Measurements from ENCODE around the gene JPT2.

DNA sequence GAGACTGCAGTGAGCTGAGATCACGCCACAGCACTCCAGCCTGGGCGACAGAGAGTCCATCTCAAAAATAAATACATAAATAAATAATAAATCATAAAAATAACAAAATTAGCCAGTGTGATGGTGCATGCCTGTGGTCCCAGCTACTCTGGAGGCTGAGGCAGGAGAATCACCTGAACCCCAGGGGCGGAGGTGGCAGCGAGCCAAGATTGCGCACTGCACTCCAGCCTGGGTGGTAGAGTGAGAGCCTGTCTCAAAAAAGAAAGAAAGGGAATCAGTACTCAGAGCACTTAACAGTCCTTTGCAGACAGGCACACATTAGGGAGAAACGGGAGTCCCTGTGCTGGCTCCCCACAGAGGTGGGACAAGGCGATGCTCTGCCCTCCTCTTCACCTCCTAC is 53.0 kb downstream of the JPT2 start:
- TF ChIP-seq, protein P1, sequence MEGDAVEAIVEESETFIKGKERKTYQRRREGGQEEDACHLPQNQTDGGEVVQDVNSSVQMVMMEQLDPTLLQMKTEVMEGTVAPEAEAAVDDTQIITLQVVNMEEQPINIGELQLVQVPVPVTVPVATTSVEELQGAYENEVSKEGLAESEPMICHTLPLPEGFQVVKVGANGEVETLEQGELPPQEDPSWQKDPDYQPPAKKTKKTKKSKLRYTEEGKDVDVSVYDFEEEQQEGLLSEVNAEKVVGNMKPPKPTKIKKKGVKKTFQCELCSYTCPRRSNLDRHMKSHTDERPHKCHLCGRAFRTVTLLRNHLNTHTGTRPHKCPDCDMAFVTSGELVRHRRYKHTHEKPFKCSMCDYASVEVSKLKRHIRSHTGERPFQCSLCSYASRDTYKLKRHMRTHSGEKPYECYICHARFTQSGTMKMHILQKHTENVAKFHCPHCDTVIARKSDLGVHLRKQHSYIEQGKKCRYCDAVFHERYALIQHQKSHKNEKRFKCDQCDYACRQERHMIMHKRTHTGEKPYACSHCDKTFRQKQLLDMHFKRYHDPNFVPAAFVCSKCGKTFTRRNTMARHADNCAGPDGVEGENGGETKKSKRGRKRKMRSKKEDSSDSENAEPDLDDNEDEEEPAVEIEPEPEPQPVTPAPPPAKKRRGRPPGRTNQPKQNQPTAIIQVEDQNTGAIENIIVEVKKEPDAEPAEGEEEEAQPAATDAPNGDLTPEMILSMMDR (IDR thresholded peaks at IDR 0.05; ENCODE audit: insufficient read depth, low read length, poor library complexity, severe bottlenecking): no peak
- TF ChIP-seq EZH2phosphoT487 (conservative IDR thresholded peaks at IDR 0.05; ENCODE audit: low read length): no peak

Data from SU-DHL-6 (cell line).